ENCODE measurements around the gene KRT81.

KRT81 gene

DNA sequence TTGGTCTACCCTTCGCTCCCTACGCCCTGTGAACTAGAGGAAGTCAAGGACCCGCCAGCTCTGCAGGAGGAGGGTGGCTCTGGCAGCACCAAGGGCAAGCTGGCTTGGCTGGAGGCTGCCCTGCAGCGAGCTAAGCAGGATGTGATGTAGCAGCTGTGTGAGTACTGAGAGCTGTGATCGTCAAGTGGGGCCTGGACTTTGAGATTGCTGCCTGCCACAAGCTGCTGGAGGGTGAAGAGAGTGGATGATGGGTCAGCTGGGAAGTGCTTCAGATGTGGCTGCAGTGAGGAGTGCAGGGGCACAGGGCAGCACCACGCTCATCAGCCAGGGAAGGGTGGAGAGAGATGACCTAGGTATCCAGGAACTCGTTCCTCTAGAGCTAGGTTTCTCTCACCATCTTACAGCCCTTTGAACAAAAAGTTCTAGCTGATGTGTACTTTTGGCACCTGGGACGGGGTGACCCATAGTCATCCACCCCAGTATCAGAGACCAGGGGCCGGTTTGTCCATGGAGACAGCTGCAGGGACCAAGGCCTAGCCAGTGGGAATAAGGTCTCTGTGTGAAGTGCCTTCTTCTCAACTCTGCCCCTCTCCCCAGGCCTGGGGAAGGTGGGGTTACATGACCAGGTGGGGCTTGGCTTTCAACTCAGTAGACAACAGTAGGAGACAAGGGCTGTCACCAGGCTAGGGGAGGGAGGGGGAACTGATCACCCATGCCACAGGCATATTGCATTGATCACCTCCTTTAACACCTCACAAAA is 13.7 kb downstream of the KRT81 start:
- no peaks in the 10 kb centered on the region for H3K4me1 ChIP-seq (ENCODE audit: control insufficient read depth, insufficient read depth, low read length)
- H3K36me3 ChIP-seq (ENCODE audit: control insufficient read depth, insufficient read depth, low read length) = no peaks in the 10 kb centered on the region
- no peak overlapping the region for H3K9ac ChIP-seq (ENCODE audit: low read depth, low read length)
- no peak overlapping the region for H3K4me3 ChIP-seq (ENCODE audit: low read depth, low read length)
- H3K9me3 ChIP-seq (ENCODE audit: control insufficient read depth, insufficient read depth, low read length) = no peaks in the 10 kb centered on the region
- peaks cover 21% of the 10 kb centered on the region for H3K27me3 ChIP-seq (ENCODE audit: control insufficient read depth, insufficient read depth, low read length)

DNA sequence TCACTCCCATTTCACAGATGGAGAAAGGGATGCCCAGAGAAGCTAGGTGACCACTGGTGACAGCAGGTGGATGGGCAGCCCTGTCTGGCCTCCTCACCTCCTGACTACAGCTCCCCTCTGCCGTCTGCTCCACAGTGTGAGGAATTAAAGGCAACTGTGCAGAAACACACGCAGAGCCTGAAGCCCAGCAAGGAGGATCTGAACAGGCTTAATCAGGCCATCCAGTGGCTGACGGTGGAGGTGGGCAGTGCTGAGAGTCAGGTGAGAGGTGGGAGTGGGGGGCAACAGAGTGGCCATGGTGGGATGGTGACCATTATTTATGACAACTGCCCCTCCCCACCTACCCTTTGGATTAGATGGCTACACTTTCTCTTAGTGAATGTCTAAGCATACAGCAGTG is 15.6 kb downstream of the KRT81 start:
- H3K27me3 ChIP-seq (ENCODE audit: control insufficient read depth, insufficient read depth, low read length) = peaks cover 21% of the 10 kb centered on the region
- H3K4me3 ChIP-seq (ENCODE audit: low read depth, low read length) = no peak overlapping the region
- no peak overlapping the region for H3K9ac ChIP-seq (ENCODE audit: low read depth, low read length)
- H3K4me1 ChIP-seq (ENCODE audit: control insufficient read depth, insufficient read depth, low read length) = no peaks in the 10 kb centered on the region
- no peaks in the 10 kb centered on the region for H3K36me3 ChIP-seq (ENCODE audit: control insufficient read depth, insufficient read depth, low read length)
- no peaks in the 10 kb centered on the region for H3K9me3 ChIP-seq (ENCODE audit: control insufficient read depth, insufficient read depth, low read length)

- Histone ChIP-seq H3K9ac (ENCODE audit: low read depth, low read length) (no peak within 1 kb of the TSS), H3K4me3 (ENCODE audit: low read depth, low read length) (no peak within 1 kb of the TSS), H3K4me1 (ENCODE audit: control insufficient read depth, insufficient read depth, low read length) (no peaks in the 10 kb centered on the region), H3K36me3 (ENCODE audit: control insufficient read depth, insufficient read depth, low read length) (no peaks in the 10 kb centered on the region), H3K27me3 (ENCODE audit: control insufficient read depth, insufficient read depth, low read length) (peaks cover 21% of the 10 kb centered on the region), H3K9me3 (ENCODE audit: control insufficient read depth, insufficient read depth, low read length) (no peaks in the 10 kb centered on the region)
These were observed 16.7 kb downstream of the KRT81 start, which contains the start of gene KRT86 for GRCh38 chr12:52274521-52275120. Gene KRT86 (plus strand): TSS chr12:52274645. CDS start chr12:52301917, 27,272 bp downstream.

DNA sequence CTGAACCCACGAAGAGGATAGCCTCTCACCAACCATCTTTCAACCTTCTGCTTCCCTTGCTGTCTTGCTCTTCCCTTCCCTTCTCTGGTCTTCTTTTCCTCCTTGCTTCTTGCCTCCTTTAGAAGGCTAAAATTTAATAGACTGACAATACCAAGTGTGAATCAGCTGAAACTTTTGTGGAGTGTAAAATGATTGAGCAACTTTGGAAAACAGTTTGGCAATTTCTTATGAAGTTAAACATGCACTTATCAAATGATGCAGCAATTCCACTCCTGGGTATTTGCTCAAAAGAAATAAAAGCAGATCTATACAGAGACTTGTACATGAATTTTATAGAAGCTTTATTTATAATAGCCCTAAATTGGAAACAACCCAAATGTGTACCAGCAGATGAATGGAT is 20.2 kb downstream of the KRT81 start:
- H3K9me3 ChIP-seq (ENCODE audit: control insufficient read depth, insufficient read depth, low read length) = no peaks in the 10 kb centered on the region
- peaks cover 2% of the 10 kb centered on the region for H3K27me3 ChIP-seq (ENCODE audit: control insufficient read depth, insufficient read depth, low read length)
- no peak overlapping the region for H3K4me3 ChIP-seq (ENCODE audit: low read depth, low read length)
- no peaks in the 10 kb centered on the region for H3K4me1 ChIP-seq (ENCODE audit: control insufficient read depth, insufficient read depth, low read length)
- H3K36me3 ChIP-seq (ENCODE audit: control insufficient read depth, insufficient read depth, low read length) = no peaks in the 10 kb centered on the region
- no peak overlapping the region for H3K9ac ChIP-seq (ENCODE audit: low read depth, low read length)

- Histone ChIP-seq H3K4me3 (ENCODE audit: low read depth, low read length) (no peak overlapping the region), H3K36me3 (ENCODE audit: control insufficient read depth, insufficient read depth, low read length) (no peaks in the 10 kb centered on the region), H3K9me3 (ENCODE audit: control insufficient read depth, insufficient read depth, low read length) (no peaks in the 10 kb centered on the region), H3K9ac (ENCODE audit: low read depth, low read length) (no peak overlapping the region), H3K4me1 (ENCODE audit: control insufficient read depth, insufficient read depth, low read length) (no peaks in the 10 kb centered on the region), H3K27me3 (ENCODE audit: control insufficient read depth, insufficient read depth, low read length) (peaks cover 2% of the 10 kb centered on the region)
These were observed 20.7 kb downstream of the KRT81 start for GRCh38 chr12:52270541-52271070.

DNA sequence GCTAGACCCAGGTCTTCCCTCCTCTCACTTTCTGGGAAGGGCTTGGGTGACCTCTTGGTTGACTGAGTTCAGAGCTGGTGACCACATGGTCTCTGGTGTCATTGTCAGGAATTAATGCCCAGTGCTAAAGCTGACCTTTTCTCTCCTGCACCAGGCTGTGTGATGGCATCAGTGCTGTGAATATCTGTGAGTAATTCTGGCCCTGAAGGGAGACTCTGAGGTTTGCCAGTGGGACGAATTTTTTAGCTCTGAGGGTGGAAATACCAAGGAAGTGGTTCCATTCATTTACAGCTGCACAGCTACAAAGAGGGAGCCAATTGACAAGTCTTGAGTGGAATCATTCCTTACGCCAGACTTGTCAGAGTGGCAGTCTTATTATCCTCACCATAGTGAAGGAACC is 23.1 kb downstream of the KRT81 start:
- Histone ChIP-seq H3K36me3 (ENCODE audit: control insufficient read depth, insufficient read depth, low read length) (no peaks in the 10 kb centered on the region), H3K9me3 (ENCODE audit: control insufficient read depth, insufficient read depth, low read length) (no peaks in the 10 kb centered on the region), H3K27me3 (ENCODE audit: control insufficient read depth, insufficient read depth, low read length) (peaks cover 2% of the 10 kb centered on the region), H3K9ac (ENCODE audit: low read depth, low read length) (no peak overlapping the region), H3K4me1 (ENCODE audit: control insufficient read depth, insufficient read depth, low read length) (no peaks in the 10 kb centered on the region), H3K4me3 (ENCODE audit: low read depth, low read length) (no peak overlapping the region)

- Histone ChIP-seq H3K9me3 (ENCODE audit: control insufficient read depth, insufficient read depth, low read length) (no peaks in the 10 kb centered on the region), H3K4me1 (ENCODE audit: control insufficient read depth, insufficient read depth, low read length) (no peaks in the 10 kb centered on the region), H3K4me3 (ENCODE audit: low read depth, low read length) (no peak overlapping the region), H3K9ac (ENCODE audit: low read depth, low read length) (no peak overlapping the region), H3K36me3 (ENCODE audit: control insufficient read depth, insufficient read depth, low read length) (no peaks in the 10 kb centered on the region), H3K27me3 (ENCODE audit: control insufficient read depth, insufficient read depth, low read length) (peaks cover 2% of the 10 kb centered on the region)
These were observed 23.6 kb downstream of the KRT81 start for GRCh38 chr12:52267699-52268098.

DNA sequence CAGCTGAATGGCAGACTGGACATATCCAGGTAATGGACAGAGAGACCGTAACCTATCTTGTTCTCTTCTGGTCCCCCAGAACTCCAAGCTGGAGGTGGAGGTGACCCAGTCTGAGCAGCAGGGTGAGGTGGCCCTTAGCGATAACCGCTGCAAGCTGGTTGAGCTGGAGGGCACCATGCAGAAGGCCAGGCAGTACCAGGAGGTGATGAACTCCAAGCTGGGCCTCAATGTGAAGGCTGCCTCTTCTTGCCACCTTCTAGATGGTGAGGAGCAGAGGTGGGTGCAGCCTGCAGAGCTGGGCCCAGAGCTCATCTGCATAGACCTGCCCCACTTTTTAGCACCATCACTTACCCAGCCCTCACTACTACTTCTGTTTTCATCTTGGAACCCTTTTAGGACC is 24.1 kb downstream of the KRT81 start:
- H3K36me3 ChIP-seq (ENCODE audit: control insufficient read depth, insufficient read depth, low read length) = no peaks in the 10 kb centered on the region
- no peak overlapping the region for H3K9ac ChIP-seq (ENCODE audit: low read depth, low read length)
- no peaks in the 10 kb centered on the region for H3K4me1 ChIP-seq (ENCODE audit: control insufficient read depth, insufficient read depth, low read length)
- H3K27me3 ChIP-seq (ENCODE audit: control insufficient read depth, insufficient read depth, low read length) = peaks cover 2% of the 10 kb centered on the region
- no peak overlapping the region for H3K4me3 ChIP-seq (ENCODE audit: low read depth, low read length)
- no peaks in the 10 kb centered on the region for H3K9me3 ChIP-seq (ENCODE audit: control insufficient read depth, insufficient read depth, low read length)

DNA sequence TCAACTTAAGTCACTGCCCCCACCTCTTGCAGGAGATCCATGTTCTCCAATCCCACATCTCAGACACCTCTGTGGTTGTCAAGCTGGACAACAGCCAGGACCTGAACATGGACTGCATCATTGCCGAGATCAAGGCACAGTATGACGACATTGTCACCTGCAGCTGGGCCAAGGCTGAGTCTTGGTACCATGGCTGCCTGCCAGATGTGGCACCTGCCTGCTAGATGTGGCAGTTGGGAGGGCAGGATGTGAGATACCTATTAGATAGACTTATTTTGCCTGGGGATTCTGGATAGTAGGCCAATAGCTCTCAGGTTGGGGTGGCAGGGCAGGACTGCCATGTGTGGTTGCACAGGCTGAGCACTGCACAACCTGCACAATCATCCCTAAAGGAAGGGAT is 24.8 kb downstream of the KRT81 start:
- H3K9ac ChIP-seq (ENCODE audit: low read depth, low read length) = no peak overlapping the region
- no peaks in the 10 kb centered on the region for H3K36me3 ChIP-seq (ENCODE audit: control insufficient read depth, insufficient read depth, low read length)
- H3K27me3 ChIP-seq (ENCODE audit: control insufficient read depth, insufficient read depth, low read length) = peaks cover 2% of the 10 kb centered on the region
- H3K9me3 ChIP-seq (ENCODE audit: control insufficient read depth, insufficient read depth, low read length) = no peaks in the 10 kb centered on the region
- no peak overlapping the region for H3K4me3 ChIP-seq (ENCODE audit: low read depth, low read length)
- H3K4me1 ChIP-seq (ENCODE audit: control insufficient read depth, insufficient read depth, low read length) = no peaks in the 10 kb centered on the region

- Histone ChIP-seq H3K27me3 (ENCODE audit: control insufficient read depth, insufficient read depth, low read length) (peaks cover 16% of the 10 kb centered on the region), H3K9ac (ENCODE audit: low read depth, low read length) (no peak overlapping the region), H3K9me3 (ENCODE audit: control insufficient read depth, insufficient read depth, low read length) (no peaks in the 10 kb centered on the region), H3K36me3 (ENCODE audit: control insufficient read depth, insufficient read depth, low read length) (no peaks in the 10 kb centered on the region), H3K4me1 (ENCODE audit: control insufficient read depth, insufficient read depth, low read length) (no peaks in the 10 kb centered on the region), H3K4me3 (ENCODE audit: low read depth, low read length) (no peak overlapping the region)
These were observed 26.9 kb downstream of the KRT81 start for GRCh38 chr12:52264435-52264825.

GRCh38 chr12:52263761-52264434 is 27.4 kb downstream of the KRT81 start:
- Histone ChIP-seq H3K4me3 (ENCODE audit: low read depth, low read length) (no peak overlapping the region), H3K9me3 (ENCODE audit: control insufficient read depth, insufficient read depth, low read length) (no peaks in the 10 kb centered on the region), H3K4me1 (ENCODE audit: control insufficient read depth, insufficient read depth, low read length) (no peaks in the 10 kb centered on the region), H3K36me3 (ENCODE audit: control insufficient read depth, insufficient read depth, low read length) (no peaks in the 10 kb centered on the region), H3K9ac (ENCODE audit: low read depth, low read length) (no peak overlapping the region), H3K27me3 (ENCODE audit: control insufficient read depth, insufficient read depth, low read length) (peaks cover 22% of the 10 kb centered on the region)

Data from iPS-15b (cell line).